Colonic mucosa (tissue), 4 donors: ENCODE measurements around the gene LIG1. TPM values are rescaled to one million over a fixed set of nuclear protein-coding genes. Genes with fewer than 3 reads are reported as not detected.

ENCODE experiments used
- DNase-seq: peaks from one replicate; pipeline ENCODE4 v3.0.0-alpha.2; 2020
- H3K27ac ChIP-seq: fragments of 200-600 bp; one replicate; pipeline ENCODE4 v1.8.0; 2021
- H3K27me3 ChIP-seq: fragments of 200-600 bp; one replicate; pipeline ENCODE4 v1.8.0; 2021
- H3K36me3 ChIP-seq: fragments of 200-600 bp; one replicate; pipeline ENCODE4 v1.8.0; 2021
- H3K4me1 ChIP-seq: fragments of 200-600 bp; one replicate; pipeline ENCODE4 v1.8.0; 2021; ENCODE audit warnings: mild to moderate bottlenecking
- H3K4me3 ChIP-seq: fragments of 200-600 bp; one replicate; pipeline ENCODE4 v1.8.0; 2021
- H3K9ac ChIP-seq, 2 donors: one replicate each; pipeline ENCODE4 v1.7.0; 2013; ENCODE audit warnings: control low read depth in 2 of 2, low read depth in 2 of 2, low read length in 2 of 2
- H3K9me3 ChIP-seq: fragments of 200-600 bp; one replicate; pipeline ENCODE4 v1.8.0; 2021
- intact Hi-C: fragments of 100-400 bp; cut with DNase I; formaldehyde crosslinking; loops from one replicate; pipeline ENCODE4 v1.14.1; 2022
- total RNA-seq, 2 donors: library from RNA; stranded (reverse); fragmentation: NEBNext Ultra II Directional in 1 of 2; extraction: Animal tissue kit (Norgen Biotek cat#: 25700) in 1 of 2; gene quantifications; one replicate each; pipeline ENCODE4 v1.2.1, GENCODE V29; 2021
- TF ChIP-seq, protein P1 (sequence below): fragments of 200-600 bp; IDR thresholded peaks from one replicate; pipeline ENCODE4 v1.8.0; 2022; ENCODE audit warnings: antibody characterized with exemption, mild to moderate bottlenecking
- donor health status: healthy.
- donor health status: DM: no; HTN: no; CAD: no.
- donor health status: DM: no; HTN: no; CAD: no.

Gene LIG1
- total RNA-seq, 2 donors from 2014 or later: 26.4 to 75.6 TPM

DNA sequence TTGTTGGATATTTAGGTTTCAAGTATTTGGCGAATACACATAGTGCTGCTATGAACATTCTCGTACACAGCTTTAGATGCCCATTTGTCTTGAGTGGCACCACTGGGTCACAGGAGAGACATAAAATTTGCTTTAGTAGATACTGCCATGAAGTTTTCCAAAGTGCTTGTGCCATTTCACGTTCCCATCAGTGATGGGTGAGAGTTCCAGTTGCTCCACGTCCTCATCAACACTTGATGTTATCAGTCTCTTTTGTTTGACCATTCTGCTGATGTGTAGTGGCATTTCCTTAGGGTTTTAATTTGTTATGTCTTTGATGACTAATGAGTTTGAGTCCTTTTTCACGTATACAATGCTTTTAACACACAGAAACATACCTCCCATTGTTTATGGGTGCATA is 11.4 kb upstream of the LIG1 start:
- TF ChIP-seq, protein P1, sequence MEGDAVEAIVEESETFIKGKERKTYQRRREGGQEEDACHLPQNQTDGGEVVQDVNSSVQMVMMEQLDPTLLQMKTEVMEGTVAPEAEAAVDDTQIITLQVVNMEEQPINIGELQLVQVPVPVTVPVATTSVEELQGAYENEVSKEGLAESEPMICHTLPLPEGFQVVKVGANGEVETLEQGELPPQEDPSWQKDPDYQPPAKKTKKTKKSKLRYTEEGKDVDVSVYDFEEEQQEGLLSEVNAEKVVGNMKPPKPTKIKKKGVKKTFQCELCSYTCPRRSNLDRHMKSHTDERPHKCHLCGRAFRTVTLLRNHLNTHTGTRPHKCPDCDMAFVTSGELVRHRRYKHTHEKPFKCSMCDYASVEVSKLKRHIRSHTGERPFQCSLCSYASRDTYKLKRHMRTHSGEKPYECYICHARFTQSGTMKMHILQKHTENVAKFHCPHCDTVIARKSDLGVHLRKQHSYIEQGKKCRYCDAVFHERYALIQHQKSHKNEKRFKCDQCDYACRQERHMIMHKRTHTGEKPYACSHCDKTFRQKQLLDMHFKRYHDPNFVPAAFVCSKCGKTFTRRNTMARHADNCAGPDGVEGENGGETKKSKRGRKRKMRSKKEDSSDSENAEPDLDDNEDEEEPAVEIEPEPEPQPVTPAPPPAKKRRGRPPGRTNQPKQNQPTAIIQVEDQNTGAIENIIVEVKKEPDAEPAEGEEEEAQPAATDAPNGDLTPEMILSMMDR: no peak

GRCh38 chr19:48176226-48176625 is 6.1 kb upstream of the LIG1 start:
- Histone ChIP-seq H3K27me3 (no peaks in the 10 kb centered on the region), H3K9ac (no peak overlapping the region), H3K27ac (no peak overlapping the region), H3K36me3 (no peaks in the 10 kb centered on the region), H3K4me3 (no peak overlapping the region), H3K4me1 (peaks cover 2% of the 10 kb centered on the region), H3K9me3 (no peaks in the 10 kb centered on the region)
- no peak for DNase-seq
- TF ChIP-seq, protein P1: no peak
- intact Hi-C loops: no loop called here

More for the DNA sequence above, 11.4 kb upstream of the LIG1 start:
- no peak overlapping the region for H3K27ac ChIP-seq
- no peaks in the 10 kb centered on the region for H3K4me1 ChIP-seq
- no peak overlapping the region for H3K9ac ChIP-seq
- H3K36me3 ChIP-seq: no peaks in the 10 kb centered on the region
- H3K4me3 ChIP-seq: no peak overlapping the region
- H3K27me3 ChIP-seq: no peaks in the 10 kb centered on the region
- DNase-seq: no peak
- no peaks in the 10 kb centered on the region for H3K9me3 ChIP-seq
- intact Hi-C loops: no loop called here

DNA sequence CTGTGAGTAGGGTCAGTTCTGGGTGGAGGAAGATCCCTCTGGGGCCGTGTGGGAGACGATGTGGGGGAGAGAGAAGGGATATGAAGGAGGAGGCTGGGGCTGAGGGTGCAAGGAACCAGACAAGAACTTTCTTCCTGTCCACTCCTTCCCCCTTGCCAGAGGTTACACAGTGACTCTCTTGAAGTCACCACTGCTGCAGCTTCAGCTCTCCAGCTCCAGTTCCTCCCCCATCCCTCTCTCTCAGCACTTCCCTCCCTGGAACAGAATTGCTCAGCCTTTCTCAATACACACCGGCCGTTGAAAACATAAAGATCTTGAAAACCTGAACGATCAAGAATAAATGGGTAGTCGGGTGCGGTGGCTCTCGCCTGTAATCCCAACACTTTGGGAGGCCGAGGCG is 5.4 kb upstream of the LIG1 start:
- Histone ChIP-seq H3K36me3 (no peaks in the 10 kb centered on the region), H3K4me3 (no peak overlapping the region), H3K27ac (no peak overlapping the region), H3K9me3 (no peaks in the 10 kb centered on the region), H3K4me1 (peaks cover 4% of the 10 kb centered on the region), H3K27me3 (no peaks in the 10 kb centered on the region), H3K9ac (no peak overlapping the region)
- DNase-seq: no peak
- TF ChIP-seq, protein P1: no peak
- intact Hi-C loops: no loop called here

DNA sequence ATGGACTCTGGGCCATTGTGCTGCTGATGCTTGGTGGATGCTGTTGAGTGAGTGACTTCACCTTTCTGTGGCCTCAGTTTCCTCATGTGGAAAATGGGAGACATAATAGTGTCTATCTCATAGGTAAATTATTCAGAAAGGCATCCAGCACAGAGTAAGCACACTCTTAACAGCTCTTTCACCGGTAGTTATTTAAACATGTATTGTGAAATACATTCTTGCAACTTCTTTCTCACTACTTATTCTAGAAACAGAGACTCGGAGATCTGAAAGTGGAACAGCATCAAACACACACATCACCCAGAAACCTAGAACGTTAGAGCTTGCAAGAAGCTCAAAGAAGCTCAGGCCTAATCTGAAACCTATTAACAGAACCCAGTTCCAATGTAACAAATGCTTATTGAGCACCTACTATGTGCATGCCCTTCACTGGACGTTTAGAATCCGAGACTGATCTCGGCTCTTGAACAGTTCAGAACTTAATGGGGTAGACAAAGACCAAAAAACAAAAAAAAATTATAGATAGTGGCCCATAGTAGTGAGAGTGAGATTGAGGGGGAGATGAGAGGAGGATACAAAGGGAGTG is 4.4 kb upstream of the LIG1 start:
- Histone ChIP-seq H3K9ac (no peak overlapping the region), H3K4me3 (no peak overlapping the region), H3K27me3 (no peaks in the 10 kb centered on the region), H3K9me3 (no peaks in the 10 kb centered on the region), H3K36me3 (no peaks in the 10 kb centered on the region), H3K27ac (no peak overlapping the region), H3K4me1 (peaks cover 4% of the 10 kb centered on the region)
- intact Hi-C loops: no loop called here
- DNase-seq: no peak
- TF ChIP-seq, protein P1: no peak

GRCh38 chr19:48171710-48172109 is 1.6 kb upstream of the LIG1 start:
- DNase-seq: no peak
- Histone ChIP-seq H3K9me3 (no peaks in the 10 kb centered on the region), H3K27me3 (no peaks in the 10 kb centered on the region), H3K4me3 (no peak overlapping the region), H3K27ac (no peak overlapping the region), H3K4me1 (peaks cover 4% of the 10 kb centered on the region), H3K36me3 (no peaks in the 10 kb centered on the region), H3K9ac (no peak overlapping the region)
- intact Hi-C loops: no loop called here
- TF ChIP-seq, protein P1: no peak
